GM23338 (cell line): ENCODE results near the gene ADCY1. TPM values are rescaled to one million over a fixed set of nuclear protein-coding genes. Genes with fewer than 3 reads are reported as not detected.

Experiments
- ATAC-seq: fragments of 200-7000 bp; cut with Tn5 transposase; 3 replicates; pipeline ENCODE4 v1.9.1; 2020
- DNase-seq: peaks from one replicate; pipeline ENCODE4 v3.0.0-alpha.2; 2015; ENCODE audit warnings: low spot score
- H2AFZ ChIP-seq: fragments of 200-600 bp; sonication (generic); 2 replicates; pipeline ENCODE4 v1.8.0; 2016; ENCODE audit warnings: antibody characterized with exemption, mild to moderate bottlenecking, moderate library complexity
- H3F3A ChIP-seq: fragments of 200-600 bp; sonication (generic); replicated peaks from 2 replicates; pipeline ENCODE4 v1.8.0; 2017; ENCODE audit warnings: antibody characterized with exemption, mixed run types, low read depth
- H3K27ac ChIP-seq: fragments of 200-600 bp; sonication (generic); 2 replicates; pipeline ENCODE4 v1.6.1; 2016; ENCODE audit warnings: low read depth
- H3K27me3 ChIP-seq: fragments of 200-600 bp; sonication (generic); 2 replicates; pipeline ENCODE4 v1.8.0; 2016; ENCODE audit warnings: mild to moderate bottlenecking, mixed run types, moderate library complexity; ENCODE audit not compliant: insufficient read depth
- H3K36me3 ChIP-seq: fragments of 200-600 bp; sonication (generic); 2 replicates; pipeline ENCODE4 v1.8.0; 2016; ENCODE audit warnings: mild to moderate bottlenecking; ENCODE audit not compliant: insufficient read depth
- H3K4me1 ChIP-seq: fragments of 200-600 bp; sonication (generic); 2 replicates; pipeline ENCODE4 v1.8.0; 2016; ENCODE audit warnings: mild to moderate bottlenecking, moderate library complexity; ENCODE audit not compliant: insufficient read depth
- H3K4me2 ChIP-seq: fragments of 200-600 bp; sonication (generic); 2 replicates; pipeline ENCODE4 v1.7.1; 2017; ENCODE audit warnings: mixed run types
- H3K4me3 ChIP-seq: fragments of 200-600 bp; sonication (generic); 2 replicates; pipeline ENCODE4 v1.6.1; 2016; ENCODE audit warnings: mixed run types
- H3K79me2 ChIP-seq: fragments of 200-600 bp; sonication (generic); replicated peaks from 2 replicates; pipeline ENCODE4 v1.8.0; 2017; ENCODE audit warnings: mild to moderate bottlenecking; ENCODE audit not compliant: insufficient read depth
- H3K9me2 ChIP-seq: fragments of 200-600 bp; sonication (generic); 2 replicates; pipeline ENCODE4 v1.8.0; 2017; ENCODE audit not compliant: insufficient read depth
- H4K20me1 ChIP-seq: fragments of 200-600 bp; sonication (generic); replicated peaks from 2 replicates; pipeline ENCODE4 v1.8.0; 2017; ENCODE audit warnings: mild to moderate bottlenecking; ENCODE audit not compliant: insufficient read depth
- H3K27ac Mint-ChIP-seq: 2 replicates; pipeline ENCODE4 v1.8.0; 2020; ENCODE audit warnings: inconsistent platforms, mild to moderate bottlenecking, moderate library complexity, mixed read lengths
- H3K27me3 Mint-ChIP-seq: 3 replicates; pipeline ENCODE4 v1.8.0; 2022; ENCODE audit warnings: low read depth, mild to moderate bottlenecking, moderate library complexity, mixed read lengths, inconsistent platforms; ENCODE audit not compliant: insufficient read depth, poor library complexity
- H3K36me3 Mint-ChIP-seq: 3 replicates; pipeline ENCODE4 v1.8.0; 2021; ENCODE audit warnings: low read depth, mild to moderate bottlenecking, inconsistent platforms, moderate library complexity, mixed read lengths
- H3K4me1 Mint-ChIP-seq: 3 replicates; pipeline ENCODE4 v1.8.0; 2020; ENCODE audit warnings: mild to moderate bottlenecking, inconsistent platforms, mixed read lengths
- H3K4me3 Mint-ChIP-seq: 3 replicates; pipeline ENCODE4 v1.8.0; 2021; ENCODE audit warnings: moderate library complexity, mild to moderate bottlenecking, inconsistent platforms, mixed read lengths
- H3K9me3 Mint-ChIP-seq: 3 replicates; pipeline ENCODE4 v1.8.0; 2020; ENCODE audit warnings: moderate library complexity, mild to moderate bottlenecking, inconsistent platforms, mixed read lengths
- EZH2 ChIP-seq: fragments of 200-600 bp; sonication (generic); IDR thresholded peaks from one replicate; pipeline ENCODE4 v1.8.0; 2017; ENCODE audit warnings: antibody characterized with exemption, mild to moderate bottlenecking, low read depth; ENCODE audit not compliant: unreplicated experiment
- EZH2phosphoT487 ChIP-seq: fragments of 200-600 bp; sonication (generic); IDR thresholded peaks from one replicate; pipeline ENCODE4 v1.8.1; 2018; ENCODE audit warnings: antibody characterized with exemption; ENCODE audit not compliant: unreplicated experiment
- JUNB ChIP-seq: IDR thresholded peaks from one replicate; pipeline ENCODE4 v1.6.1; 2016; ENCODE audit warnings: antibody characterized with exemption; ENCODE audit not compliant: unreplicated experiment
- NANOG ChIP-seq: IDR thresholded peaks from 2 replicates; pipeline ENCODE4 v1.6.1; 2016; ENCODE audit warnings: antibody characterized with exemption, borderline replicate concordance
- STAT1 ChIP-seq: IDR thresholded peaks from one replicate; pipeline ENCODE4 v1.6.1; 2016; ENCODE audit warnings: antibody characterized with exemption; ENCODE audit not compliant: unreplicated experiment
- ZNF331 ChIP-seq: fragments of 250-450 bp; sonication (Bioruptor Pico); IDR thresholded peaks from 2 replicates; pipeline ENCODE4 v1.5.0; 2020; ENCODE audit warnings: low read depth, mild to moderate bottlenecking, moderate library complexity
- polyA plus RNA-seq: library from polyadenylated mRNA; unstranded; fragments of >200 nt; fragmentation: Nextera tagmentation; extraction: Ambion mirVana; gene quantifications from 2 replicates; pipeline ENCODE4 v1.2.1, GENCODE V29; 2016
- total RNA-seq: library from RNA; depleted of rRNA; stranded (reverse); fragments of >200 nt; shearing (Covaris generic); gene quantifications from 2 replicates; pipeline ENCODE4 v1.2.3, GENCODE V29; 2014
- TF ChIP-seq, protein P1 (sequence below): IDR thresholded peaks from one replicate; pipeline ENCODE4 v1.6.1; 2018; ENCODE audit warnings: antibody characterized with exemption; ENCODE audit not compliant: unreplicated experiment
- TF ChIP-seq, protein P2 (sequence below), 2 experiments: fragments of 200-600 bp in 1 of 2; sonication (generic) in 1 of 2; conservative IDR thresholded peaks; 2 replicates each; pipeline versions ENCODE4 v1.5.1 to v1.6.1; 2016 to 2017; ENCODE audit warnings: antibody characterized with exemption in 2 of 2, low read depth in 2 of 2, mild to moderate bottlenecking in 2 of 2, moderate library complexity in 1 of 2

ADCY1 gene
- total and polyA plus RNA-seq, 2 experiments from 2014 or later = 2.3 to 18.7 TPM

DNA sequence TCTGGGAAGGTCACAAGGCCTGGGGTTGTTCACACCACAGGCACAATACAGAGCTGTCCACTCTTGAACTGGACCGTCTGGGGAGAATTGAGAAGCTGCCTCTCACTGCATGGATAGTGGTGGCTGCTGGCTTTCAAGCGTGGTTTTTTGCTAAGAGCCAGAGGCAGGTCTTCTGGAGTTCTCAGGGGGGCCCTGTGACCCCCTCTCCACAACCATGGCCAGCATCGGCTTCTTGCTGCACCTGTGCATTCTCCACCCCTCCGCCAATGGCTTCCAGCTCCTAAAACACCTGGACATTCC, 140.3 kb downstream of the ADCY1 start (continued):
- TF ChIP-seq, protein P1, sequence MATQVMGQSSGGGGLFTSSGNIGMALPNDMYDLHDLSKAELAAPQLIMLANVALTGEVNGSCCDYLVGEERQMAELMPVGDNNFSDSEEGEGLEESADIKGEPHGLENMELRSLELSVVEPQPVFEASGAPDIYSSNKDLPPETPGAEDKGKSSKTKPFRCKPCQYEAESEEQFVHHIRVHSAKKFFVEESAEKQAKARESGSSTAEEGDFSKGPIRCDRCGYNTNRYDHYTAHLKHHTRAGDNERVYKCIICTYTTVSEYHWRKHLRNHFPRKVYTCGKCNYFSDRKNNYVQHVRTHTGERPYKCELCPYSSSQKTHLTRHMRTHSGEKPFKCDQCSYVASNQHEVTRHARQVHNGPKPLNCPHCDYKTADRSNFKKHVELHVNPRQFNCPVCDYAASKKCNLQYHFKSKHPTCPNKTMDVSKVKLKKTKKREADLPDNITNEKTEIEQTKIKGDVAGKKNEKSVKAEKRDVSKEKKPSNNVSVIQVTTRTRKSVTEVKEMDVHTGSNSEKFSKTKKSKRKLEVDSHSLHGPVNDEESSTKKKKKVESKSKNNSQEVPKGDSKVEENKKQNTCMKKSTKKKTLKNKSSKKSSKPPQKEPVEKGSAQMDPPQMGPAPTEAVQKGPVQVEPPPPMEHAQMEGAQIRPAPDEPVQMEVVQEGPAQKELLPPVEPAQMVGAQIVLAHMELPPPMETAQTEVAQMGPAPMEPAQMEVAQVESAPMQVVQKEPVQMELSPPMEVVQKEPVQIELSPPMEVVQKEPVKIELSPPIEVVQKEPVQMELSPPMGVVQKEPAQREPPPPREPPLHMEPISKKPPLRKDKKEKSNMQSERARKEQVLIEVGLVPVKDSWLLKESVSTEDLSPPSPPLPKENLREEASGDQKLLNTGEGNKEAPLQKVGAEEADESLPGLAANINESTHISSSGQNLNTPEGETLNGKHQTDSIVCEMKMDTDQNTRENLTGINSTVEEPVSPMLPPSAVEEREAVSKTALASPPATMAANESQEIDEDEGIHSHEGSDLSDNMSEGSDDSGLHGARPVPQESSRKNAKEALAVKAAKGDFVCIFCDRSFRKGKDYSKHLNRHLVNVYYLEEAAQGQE = no peak
- TF ChIP-seq ZNF331 = no peak
- TF ChIP-seq NANOG = no peak
- TF ChIP-seq EZH2 = no peak

DNA sequence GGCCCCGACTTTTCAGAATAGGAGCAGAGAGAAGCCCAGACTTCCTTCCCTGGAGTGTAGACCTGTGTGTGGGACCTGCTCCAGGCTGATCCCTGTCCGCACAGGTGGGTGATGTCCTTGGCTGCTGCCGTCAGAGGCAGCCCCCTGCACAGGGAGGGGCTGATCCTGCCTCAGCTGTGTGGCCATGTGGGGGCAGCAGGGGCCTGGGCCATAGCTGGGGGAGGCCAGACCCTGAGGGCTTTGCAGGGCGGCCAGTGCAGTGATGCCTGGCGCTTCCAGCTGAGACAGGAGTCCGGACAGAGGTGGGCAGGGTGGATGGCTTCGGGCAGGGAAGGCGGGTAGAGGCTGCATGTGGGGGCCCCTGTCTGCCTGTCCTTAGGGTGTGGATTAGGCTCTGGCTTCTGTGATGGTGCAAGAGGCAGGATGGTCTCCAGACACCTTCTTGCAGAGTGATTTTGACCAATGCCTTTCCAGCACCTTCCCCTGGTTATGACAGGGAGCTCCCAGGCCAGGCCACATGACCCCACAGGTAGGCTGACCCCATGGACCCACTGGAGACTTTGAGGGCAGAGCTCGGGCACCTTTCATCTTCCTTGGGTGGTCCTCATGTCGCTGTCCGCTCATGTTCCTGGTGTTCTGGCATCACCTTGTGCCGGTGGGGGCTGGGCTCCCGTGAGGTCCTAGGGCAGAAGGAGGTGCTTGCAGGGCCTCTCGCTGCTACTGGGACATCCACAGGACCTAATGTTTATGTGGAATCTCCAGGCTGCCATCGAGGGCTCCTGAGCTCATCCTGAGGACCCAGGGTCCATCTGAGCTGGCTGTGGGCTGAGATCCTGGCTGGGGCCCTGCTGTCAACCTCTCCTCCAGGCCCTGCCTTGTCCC, 141.5 kb downstream of the ADCY1 start:
- TF ChIP-seq EZH2phosphoT487 (no peak), NANOG (no peak), JUNB (no peak), STAT1 (no peak), ZNF331 (no peak)
- TF ChIP-seq, protein P2, sequence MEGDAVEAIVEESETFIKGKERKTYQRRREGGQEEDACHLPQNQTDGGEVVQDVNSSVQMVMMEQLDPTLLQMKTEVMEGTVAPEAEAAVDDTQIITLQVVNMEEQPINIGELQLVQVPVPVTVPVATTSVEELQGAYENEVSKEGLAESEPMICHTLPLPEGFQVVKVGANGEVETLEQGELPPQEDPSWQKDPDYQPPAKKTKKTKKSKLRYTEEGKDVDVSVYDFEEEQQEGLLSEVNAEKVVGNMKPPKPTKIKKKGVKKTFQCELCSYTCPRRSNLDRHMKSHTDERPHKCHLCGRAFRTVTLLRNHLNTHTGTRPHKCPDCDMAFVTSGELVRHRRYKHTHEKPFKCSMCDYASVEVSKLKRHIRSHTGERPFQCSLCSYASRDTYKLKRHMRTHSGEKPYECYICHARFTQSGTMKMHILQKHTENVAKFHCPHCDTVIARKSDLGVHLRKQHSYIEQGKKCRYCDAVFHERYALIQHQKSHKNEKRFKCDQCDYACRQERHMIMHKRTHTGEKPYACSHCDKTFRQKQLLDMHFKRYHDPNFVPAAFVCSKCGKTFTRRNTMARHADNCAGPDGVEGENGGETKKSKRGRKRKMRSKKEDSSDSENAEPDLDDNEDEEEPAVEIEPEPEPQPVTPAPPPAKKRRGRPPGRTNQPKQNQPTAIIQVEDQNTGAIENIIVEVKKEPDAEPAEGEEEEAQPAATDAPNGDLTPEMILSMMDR (conservative IDR thresholded peaks at IDR 0.05; ENCODE audit: low read depth in 2 of 2) = 0 out of 4 replicates have a peak, but pooled peaks of 1 of the 2 experiments have one; percentile 13
- H3K27me3 ChIP-seq = no peaks in the 10 kb centered on the region
- H3K9me2 ChIP-seq = no peaks in the 10 kb centered on the region
- Mint-ChIP-seq H3K27ac (no peak overlapping the region; the same call in 1 of the 2 replicates), H3K36me3 (peaks cover 5% of the 10 kb centered on the region; the same call in 2 of the 3 replicates), H3K27me3 (peaks cover 2% of the 10 kb centered on the region), H3K9me3 (no peaks in the 10 kb centered on the region), H3K4me3 (no peak overlapping the region), H3K4me1 (no peaks in the 10 kb centered on the region)
- H3F3A ChIP-seq = no peaks in the 10 kb centered on the region
- no peak overlapping the region for H2AFZ ChIP-seq
- H4K20me1 ChIP-seq = no peaks in the 10 kb centered on the region
- H3K79me2 ChIP-seq = no peaks in the 10 kb centered on the region
- no peak overlapping the region for H3K27ac ChIP-seq
- no peaks in the 10 kb centered on the region for H3K4me1 ChIP-seq
- no peaks in the 10 kb centered on the region for H3K36me3 ChIP-seq
- no peak overlapping the region for H3K4me3 ChIP-seq
- no peak overlapping the region for H3K4me2 ChIP-seq
- ATAC-seq (no peak), DNase-seq (no peak)
